T follicular helper cell (primary cell): ENCODE measurements around the gene UBE2E2.

Experiments used
- DNase-seq: peaks from one replicate; pipeline ENCODE4 v3.0.0-alpha.2; 2020; ENCODE audit warnings: low read depth

UBE2E2 gene

DNA sequence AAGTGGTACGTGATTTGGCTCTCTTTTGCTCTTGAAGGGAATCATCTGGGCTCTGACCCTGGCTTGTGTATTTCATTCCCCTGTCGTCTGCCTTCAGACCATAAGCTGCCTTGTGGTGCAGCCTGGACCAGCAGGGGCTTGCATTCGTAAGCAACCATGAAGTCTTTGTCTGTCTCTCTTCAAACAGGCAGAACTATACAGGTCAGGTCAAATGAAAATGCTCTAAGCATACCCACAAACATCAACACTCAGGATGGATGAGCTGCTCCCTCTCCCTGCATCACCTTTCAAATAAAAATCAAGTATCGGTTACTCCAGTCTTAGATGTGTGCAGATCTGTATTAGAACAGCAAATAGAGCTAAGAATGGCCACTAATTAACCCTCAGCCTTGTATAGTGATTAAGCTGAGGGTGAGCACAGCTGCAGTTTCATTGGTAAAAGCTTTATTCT lies 334.0 kb downstream of the UBE2E2 start:
- no peak for DNase-seq

DNA sequence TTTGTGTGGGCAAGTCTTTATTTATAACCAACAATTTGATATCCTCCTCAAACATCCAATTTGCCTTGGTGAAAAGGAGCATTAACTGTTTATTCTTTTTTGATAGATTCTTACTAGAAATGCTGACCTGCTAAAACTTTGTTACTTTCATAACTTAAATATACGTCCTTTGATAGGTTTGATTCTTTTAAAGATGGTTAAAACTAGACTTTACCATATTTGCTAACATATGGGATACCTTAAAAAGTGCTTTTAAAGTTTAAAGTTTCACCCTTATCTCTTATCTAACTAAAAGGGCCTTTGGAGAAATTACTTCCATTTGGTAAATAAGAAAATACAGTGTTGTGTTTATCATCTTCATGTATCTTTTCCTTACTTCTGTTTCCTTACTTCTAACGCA lies 336.1 kb downstream of the UBE2E2 start:
- no peak for DNase-seq

DNA sequence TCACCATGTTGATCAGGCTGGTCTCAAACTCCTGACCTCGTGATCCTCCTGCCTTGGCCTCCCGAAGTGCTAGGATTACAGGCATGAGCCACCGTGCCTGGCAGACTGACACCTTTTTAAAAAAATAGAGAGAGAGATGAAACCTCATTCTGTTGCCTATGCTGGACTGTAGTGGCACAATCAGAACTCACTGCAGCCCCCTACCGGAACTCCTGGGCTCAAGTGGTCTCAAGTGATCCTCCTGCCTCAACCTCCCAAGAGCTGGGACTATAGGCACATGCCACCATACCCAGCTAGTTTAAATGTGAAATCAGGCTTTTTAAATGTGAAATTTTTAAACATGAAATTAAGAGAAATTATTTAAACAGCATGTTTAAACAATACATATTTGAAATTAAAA lies 337.5 kb downstream of the UBE2E2 start:
- no peak for DNase-seq

DNA sequence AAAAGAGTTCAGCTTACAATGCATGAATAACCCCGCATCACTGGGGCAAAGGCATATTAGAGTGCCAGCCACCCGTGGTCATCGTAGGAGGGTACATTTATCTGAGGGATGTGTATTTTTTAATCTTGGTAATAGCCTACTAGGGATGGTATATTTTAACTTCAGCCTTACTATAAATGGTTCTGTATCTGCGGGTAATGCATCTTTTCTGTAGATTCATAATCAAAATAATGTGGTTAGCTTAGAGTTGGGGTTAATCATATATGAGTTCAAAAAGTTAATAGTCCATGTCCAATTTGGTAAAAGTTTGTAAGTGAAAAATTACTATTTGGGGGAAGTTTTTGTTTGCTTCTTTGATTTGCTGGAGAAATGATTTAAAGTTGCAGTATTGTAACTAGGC lies 339.0 kb downstream of the UBE2E2 start:
- no peak for DNase-seq

DNA sequence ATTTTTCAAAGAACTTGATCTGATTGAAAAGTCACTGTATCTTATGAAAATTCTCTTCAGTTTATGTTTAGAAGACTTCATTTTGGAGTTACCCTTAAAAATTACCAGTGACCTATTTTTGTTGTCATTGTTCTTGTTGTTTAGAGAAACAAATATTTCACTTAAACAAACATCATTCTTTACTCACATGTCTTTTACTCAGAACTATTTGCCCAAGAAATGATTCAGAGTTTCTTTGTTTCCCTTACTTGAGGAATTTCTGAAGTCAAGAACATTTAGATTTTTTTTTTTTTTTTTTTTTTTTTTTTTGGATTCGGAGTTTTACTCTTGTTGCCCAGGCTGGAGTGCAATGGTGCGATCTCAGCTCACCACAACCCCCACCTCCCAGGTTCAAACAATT lies 343.1 kb downstream of the UBE2E2 start:
- DNase-seq: no peak

DNA sequence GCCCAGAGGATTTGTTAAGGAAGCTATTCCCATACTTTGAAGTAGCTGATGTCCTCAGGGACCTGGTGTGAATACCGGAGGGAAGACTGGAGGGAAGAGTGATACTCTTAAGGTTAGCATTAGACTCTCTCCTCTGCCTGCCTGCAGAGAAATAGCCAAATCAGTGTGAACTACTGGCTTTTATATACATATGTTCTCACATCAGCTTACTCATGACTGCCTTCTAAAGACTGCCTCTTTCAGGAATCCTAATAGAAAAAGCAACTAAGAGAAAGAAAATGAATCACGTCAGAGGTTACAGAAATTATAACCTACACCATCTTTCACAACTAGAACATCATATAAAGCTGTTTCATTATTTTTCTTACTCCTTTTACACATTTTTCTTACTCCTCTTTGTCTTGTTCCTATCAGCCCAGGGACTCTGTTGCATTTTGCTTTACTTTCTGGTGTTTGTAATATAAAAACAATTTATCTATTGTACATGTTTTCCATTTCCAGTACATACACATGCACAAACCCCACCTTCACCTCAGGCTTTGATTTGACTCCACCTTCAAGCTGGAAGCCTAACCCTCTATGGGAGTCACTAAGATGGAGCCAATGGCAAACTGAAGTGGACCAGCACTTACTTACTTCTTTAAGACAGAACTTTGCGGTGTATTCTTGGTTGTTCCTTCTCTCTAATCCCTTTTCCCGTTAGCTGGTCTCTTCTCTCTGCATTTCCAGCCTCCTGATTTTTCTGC lies 345.0 kb downstream of the UBE2E2 start:
- DNase-seq: no peak

DNA sequence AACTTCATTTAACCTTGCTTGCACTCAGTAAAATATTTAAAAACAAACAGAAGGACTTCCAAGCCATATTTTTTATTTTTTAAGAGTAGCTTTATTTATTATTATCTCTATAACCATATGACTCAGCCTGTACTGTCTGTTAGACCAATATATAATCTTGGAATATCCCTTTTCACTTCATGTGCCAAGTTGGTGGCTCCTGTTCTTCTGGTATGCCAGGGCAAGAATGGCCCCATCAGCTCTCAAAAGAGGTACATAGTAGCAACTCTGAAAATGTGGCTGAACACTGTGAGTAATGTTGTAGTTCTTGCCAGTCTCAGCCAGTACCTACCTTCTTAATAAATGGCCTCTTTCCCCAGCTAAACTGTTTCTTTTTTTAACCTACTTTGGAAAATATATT lies 345.6 kb downstream of the UBE2E2 start:
- no peak for DNase-seq

DNA sequence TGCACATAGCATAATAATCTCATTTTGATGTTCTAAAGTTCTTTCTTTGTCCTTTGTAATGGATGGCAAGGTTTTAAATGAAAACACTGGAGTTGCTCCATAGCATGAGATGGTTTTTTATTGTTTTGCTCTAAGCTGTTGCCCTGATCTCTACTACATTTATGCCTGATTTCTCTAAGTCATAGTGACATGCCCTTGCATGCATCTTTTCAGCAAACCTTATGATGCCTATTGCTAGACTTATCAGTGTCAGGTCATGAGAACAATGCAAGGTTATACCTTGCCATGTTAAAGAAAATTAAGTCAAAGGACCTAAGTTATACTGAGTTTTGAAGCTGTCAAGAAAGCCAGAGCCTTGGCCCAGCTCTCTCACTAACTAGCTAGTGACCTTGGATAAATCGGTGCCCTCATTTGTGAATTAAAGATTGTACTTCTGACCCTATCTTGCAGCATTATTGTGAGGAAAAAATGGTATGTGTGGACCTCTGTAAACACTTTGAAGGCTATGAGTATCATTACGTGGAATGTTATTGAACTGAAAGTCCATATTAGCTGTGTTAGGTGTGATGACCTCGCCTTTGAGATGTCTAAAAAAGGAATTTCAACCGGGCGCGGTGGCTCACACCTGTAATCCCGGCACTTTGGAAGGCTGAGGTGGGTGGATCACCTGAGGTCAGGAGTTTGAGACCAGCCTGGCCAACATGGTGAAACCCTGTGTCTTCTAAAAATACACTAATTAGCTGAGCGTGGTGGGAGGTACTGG lies 346.2 kb downstream of the UBE2E2 start:
- no peak for DNase-seq

DNA sequence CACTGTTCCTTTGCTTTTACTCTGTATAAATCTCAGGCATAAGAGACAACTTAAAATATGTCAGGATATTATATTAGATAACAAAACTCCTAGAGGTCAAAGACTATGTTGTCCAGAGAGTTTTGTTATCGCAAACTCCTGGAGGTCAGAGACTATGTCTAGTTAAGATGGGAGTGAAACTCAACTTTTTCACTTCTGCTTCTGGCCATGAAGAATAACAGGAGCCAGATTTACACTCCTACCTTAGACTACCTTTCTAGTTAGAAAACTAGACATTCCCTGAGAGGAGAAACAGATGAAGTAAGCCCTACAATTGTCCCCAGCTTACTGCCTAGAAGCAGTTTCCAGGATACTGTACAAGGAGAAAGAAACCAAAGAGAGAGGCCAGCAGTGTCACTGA lies 347.3 kb downstream of the UBE2E2 start:
- DNase-seq: no peak

DNA sequence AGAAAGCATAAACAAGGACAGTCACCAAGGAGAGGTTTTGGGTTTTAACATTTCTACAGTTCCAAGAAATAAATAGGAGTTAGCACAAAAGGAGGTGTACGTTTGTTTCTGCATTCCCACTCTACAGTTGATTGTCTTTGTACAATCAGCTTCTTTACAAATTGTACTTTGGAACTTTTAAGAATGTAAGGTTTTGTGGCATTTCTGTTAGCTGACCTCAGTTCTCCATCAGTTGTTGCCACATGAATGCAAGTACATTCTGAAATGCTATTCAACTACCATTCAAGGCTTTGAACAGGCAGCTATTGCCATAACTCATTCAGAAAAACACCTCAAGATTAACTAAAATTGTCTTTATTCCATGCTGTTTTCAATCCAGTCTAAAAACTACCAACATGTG lies 349.4 kb downstream of the UBE2E2 start:
- DNase-seq: no peak

DNA sequence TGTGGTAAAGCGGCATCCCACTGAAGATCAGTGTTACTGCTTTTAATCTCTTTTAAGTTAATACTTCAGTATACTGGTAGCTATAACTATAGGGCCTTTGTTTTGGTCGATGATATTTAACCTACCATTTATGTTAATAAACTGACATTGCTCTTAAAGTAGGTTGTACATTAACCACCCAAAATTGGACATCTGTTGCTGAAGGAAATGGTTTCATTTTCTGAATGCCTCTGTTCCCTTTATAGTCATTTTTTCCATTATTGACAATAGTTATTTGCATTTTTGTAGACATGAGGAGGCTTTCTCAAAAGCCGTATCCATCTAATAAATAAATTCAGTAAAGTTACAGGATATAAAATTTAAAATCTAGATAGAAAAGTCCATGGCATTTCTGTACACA lies 350.2 kb downstream of the UBE2E2 start:
- DNase-seq: no peak

DNA sequence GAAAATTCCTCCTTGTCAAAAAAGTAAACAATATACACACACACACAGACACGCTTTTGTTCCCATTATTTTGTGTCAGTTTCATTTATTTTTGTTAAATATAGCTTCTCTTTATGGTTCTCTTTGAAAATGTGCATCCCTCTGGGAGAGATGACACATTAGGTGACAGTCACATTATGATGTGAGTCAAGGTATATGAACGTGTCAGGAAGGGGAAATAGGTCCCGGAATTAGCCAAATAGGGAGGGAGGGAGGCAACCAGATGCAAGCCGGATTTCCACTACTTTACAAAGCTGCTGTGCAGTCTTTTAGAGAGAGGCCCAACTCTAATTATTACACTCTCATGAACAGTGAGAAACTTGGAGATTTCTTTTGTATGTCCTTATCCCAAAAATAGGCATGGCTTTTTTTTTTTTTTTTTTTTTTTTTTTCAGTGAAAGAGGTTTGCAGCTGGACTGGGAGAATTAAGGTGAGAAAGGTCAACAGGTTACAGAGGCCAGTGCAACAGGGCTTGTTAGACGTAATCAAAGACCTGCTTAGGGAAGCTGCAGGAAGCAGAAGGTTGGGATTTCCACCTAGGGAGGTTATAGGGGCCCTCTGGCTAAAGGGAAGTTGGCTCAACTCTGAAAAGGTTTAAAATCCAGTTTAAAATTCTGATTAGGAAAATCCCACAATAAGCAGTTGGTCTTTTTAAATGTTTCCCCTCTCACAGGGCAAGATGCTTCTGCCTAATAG lies 362.1 kb downstream of the UBE2E2 start:
- no peak for DNase-seq

DNA sequence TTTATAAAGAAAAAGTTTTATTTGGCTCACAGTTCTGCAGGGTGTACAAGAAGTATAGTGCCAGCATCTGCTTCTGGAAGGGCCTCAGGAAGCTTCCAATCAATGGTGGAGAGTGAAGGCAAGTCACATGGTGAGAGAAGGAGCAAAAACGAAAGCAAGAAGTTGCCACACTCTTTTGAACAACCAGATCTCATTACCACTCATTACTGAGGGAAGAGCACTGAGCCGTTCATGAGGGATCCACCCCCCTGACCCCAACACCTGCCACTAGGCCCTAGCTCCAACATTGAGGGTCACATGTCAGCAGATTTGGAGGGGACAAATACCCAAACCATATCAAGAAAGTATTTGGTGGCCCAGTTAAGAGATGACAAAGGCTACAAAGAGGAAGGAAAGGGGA lies 363.4 kb downstream of the UBE2E2 start:
- no peak for DNase-seq

DNA sequence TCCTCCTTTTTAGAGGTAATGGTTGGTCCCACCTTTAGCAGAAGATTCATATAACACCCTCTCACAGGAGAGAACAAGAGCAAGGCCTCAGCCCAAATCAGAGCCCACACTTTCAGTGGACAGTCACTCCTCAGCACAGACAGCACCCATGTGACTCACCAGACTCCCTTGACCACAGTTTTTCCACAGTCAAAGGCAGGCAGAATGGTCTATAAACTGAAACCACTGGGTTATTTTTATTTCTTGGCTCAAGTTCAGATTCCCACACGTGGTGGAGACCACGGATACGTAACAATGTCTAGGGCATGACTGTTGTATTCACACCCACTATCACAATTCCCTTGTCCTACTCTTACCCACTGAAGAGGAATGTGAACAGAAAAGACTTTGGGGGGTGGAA lies 364.8 kb downstream of the UBE2E2 start:
- no peak for DNase-seq

DNA sequence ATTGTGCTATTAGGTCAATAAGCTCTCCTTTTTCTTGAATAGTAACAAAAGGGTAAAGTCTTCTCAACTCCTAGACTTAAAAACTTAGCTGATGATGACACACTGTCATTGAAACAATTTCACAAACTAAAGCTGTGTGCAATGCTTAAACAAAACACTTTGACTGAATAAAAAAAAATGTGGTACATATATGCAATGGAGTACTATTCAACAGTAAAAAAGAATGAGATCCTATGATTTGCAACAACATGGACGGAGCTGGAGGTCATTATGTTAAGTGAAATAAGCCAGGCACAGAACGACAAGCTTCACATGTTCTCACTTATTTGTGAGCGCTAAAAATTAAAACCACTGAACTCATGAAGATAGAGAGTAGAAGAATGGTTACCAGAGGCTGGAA lies 370.7 kb downstream of the UBE2E2 start:
- DNase-seq: no peak

DNA sequence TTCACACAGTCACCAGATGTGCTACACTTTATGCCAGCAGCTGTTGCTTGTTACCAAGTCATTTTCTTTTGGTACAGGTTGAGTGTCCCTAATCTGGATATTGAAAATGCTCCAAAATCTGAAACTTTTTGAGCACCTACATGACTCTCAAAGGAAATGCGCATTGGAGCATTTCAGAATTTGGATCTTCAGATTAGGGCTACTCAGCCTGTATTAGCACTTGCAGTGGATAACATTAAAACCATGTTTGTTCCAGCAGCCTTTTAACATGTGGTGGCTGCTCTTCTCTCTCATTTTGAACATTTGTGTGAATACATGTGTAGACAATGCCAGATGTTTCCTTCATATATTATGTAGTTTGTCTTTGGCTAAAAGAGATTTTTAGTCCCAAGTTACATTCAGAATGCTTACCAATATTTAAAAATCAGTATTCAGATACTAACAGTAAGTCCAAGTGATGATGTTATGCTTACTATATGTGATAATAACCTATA lies 371.7 kb downstream of the UBE2E2 start:
- DNase-seq: no peak

DNA sequence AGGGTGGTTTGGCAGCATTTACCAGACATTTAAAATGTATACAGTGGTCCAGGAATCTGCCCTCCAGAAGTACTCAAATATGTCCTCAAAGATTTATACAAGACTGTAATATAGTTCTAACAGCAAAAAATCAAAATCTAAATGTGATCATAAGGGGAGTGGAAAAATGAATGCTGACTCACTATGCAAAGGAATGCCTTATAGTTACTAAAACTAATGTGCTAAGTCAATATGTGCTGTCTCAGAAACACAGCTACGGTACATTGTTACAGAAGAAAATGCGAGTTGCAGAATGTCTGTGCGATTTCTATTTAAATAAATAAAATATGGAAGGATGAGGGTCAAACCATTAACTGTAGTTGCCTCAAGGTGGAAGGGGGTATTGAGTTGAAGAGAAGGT lies 372.6 kb downstream of the UBE2E2 start:
- no peak for DNase-seq

DNA sequence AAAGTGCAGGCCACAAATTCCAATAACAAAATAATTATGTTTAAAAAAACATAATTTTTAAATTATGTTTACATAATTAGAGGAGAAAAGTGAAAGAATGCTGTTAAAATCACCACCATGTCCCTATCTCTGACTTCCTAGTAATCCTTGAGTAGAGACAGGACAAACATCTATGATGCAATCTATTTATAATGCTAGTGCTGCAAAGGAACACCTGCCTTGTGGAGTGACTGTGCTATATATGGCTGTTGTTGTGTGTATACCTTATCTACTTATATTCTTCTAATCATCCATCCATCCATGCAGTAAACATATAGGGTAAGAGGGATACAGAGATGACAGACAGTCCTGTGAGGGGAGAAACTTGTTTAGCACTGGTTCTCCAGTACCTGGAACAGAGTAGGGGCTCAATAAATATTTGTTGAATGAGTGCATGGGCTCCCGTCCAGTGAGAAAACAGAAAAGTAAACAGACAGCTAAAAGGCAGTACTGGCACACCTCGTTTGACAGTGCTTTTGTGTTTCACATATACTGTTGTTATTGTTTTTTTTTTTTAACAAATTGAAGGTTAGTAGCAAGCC lies 373.3 kb downstream of the UBE2E2 start:
- DNase-seq: no peak

DNA sequence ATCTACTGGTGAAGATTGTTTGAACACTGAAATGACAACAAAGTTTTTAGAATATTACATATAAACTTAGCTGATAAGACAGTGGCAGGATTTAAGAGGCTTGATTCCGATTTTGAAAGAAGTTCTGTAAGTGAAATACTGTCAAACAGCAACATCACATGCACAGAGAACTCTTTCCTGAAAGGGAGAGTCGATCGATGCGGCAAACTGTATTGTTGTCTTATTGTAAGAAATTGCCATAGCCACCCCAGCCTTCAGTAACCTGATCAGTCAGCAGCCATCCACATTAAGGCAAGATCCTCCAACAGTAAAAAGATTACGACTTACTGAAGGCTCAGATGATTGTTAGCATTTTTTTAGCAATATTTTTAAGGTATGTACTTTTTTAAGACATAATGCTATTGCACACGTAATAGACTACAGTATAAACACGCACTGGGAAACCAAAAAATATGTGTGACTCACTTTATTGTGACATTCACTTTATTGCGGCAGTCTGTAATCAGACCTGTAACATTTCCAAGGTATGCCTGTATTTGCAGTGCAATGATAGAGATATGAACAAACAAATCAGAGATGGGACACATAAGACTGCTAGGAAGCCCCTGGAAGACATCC lies 377.1 kb downstream of the UBE2E2 start:
- DNase-seq: no peak

DNA sequence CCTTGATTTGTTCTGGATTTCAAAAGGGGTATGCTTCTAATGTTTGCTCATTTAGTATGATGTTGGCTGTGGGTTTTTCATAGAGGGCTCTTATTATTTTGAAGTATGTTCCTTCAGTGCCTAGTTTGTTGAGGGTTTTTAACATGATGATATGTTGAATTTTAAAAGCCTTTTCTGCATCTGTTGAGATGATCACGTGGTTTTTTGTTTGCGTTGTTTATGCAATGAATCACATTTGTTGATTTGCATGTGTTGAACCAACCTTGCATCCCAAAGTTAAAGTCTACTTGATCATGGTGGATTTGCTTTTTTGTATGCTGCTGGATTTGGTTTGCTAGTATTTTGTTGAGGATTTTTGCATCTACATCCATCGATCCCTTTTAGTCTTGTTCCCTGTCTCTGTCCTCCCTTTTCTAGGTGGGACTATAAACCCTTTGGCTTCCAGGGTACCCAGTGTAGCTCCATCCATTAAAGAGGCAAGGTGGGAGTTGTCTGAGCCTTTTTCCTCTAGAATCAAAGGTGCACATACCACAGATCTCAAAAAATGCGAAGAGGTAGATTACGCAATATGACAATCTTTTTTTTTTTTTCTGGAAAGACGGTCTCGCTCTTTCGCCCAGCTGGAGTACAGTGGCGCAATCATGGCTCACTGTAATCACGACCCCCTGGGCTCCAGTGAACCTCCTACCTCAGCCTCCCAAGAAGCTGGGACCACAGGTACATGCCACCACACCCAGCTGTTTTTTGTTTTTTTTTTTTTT lies 381.0 kb downstream of the UBE2E2 start:
- no peak for DNase-seq

DNA sequence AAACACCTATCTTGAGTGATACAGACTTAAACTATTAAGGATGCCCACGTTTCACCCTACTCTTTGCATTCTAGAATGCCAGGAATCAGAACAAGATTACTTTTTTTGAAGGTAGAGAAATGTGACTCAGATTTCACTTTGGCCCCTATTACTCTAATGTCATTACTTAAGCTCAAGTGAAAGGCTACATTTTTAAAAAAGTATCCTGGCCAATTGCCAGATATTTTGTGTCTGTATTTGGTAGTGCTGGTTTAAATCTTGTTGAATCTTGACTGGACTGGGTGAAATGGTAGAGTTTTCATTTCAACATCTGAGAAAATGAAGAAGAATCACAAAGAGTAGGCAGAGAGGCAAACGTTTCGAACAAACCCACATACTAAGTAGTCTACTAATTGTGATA lies 384.4 kb downstream of the UBE2E2 start:
- no peak for DNase-seq
